Erythroblast (primary cell): ENCODE data around the gene SP9.

ENCODE experiments used
- GATA1 ChIP-seq: IDR thresholded peaks from 2 replicates; pipeline ENCODE4 v1.6.1; 2011; ENCODE audit warnings: low read depth, mild to moderate bottlenecking, control low read depth, low read length, moderate library complexity
- POLR2A ChIP-seq: IDR thresholded peaks from 2 replicates; pipeline ENCODE4 v1.6.1; 2011; ENCODE audit warnings: mild to moderate bottlenecking, low read length

- TF ChIP-seq POLR2A = no peak
- no peak for TF ChIP-seq GATA1
Measured at GRCh38 chr2:174356347-174356746, 21.6 kb downstream of the SP9 start.
